RKO (cell line): ENCODE measurements around the gene KRT15.
A peak's percentile ranks its signal among the peaks of the same experiment; 100 is the strongest.
"Not testable (repeated sequence)": the region's sequence is repeated elsewhere in the genome, so short reads cannot be mapped to it uniquely, and the experiment has no call there.

Source experiments
- DNase-seq: peaks from one replicate; pipeline ENCODE4 v3.0.0-alpha.2; 2016; ENCODE audit warnings: low spot score

Gene KRT15

GRCh38 chr17:41544491-41544892 is 25.8 kb upstream of the KRT15 start:
- no peak for DNase-seq

GRCh38 chr17:41542786-41543185 is 24.1 kb upstream of the KRT15 start:
- not testable (repeated sequence) for DNase-seq

- DNase-seq: no peak
Observed at GRCh38 chr17:41542357-41542756, 23.7 kb upstream of the KRT15 start.

- no peak for DNase-seq
Observed at GRCh38 chr17:41540921-41541625, 22.4 kb upstream of the KRT15 start.

GRCh38 chr17:41539979-41540701 is 21.4 kb upstream of the KRT15 start:
- DNase-seq: no peak

- DNase-seq: no peak
Observed at GRCh38 chr17:41539071-41539492, 20.4 kb upstream of the KRT15 start.

GRCh38 chr17:41538565-41538991 is 19.9 kb upstream of the KRT15 start:
- DNase-seq: no peak

- no peak for DNase-seq
Observed at GRCh38 chr17:41537990-41538389, 19.3 kb upstream of the KRT15 start.

- DNase-seq: no peak
Observed at GRCh38 chr17:41537614-41537954, 18.9 kb upstream of the KRT15 start.

- DNase-seq: no peak
Observed at GRCh38 chr17:41536741-41537613, 18.3 kb upstream of the KRT15 start.

GRCh38 chr17:41535764-41536481 is 17.2 kb upstream of the KRT15 start:
- no peak for DNase-seq

- DNase-seq: no peak
Observed at GRCh38 chr17:41534899-41535546, 16.3 kb upstream of the KRT15 start.

GRCh38 chr17:41533613-41534012 is 14.9 kb upstream of the KRT15 start:
- no peak for DNase-seq

GRCh38 chr17:41532947-41533570 is 14.4 kb upstream of the KRT15 start:
- DNase-seq: no peak

- no peak for DNase-seq
Observed at GRCh38 chr17:41531993-41532392, 13.3 kb upstream of the KRT15 start.

- DNase-seq: peak; percentile 68
Observed at GRCh38 chr17:41530062-41531048, 11.7 kb upstream of the KRT15 start.

GRCh38 chr17:41529491-41529915 is 10.8 kb upstream of the KRT15 start:
- no peak for DNase-seq

- DNase-seq: no peak
Observed at GRCh38 chr17:41528959-41529353, 10.3 kb upstream of the KRT15 start.

- no peak for DNase-seq
Observed at GRCh38 chr17:41527063-41528023, 8.7 kb upstream of the KRT15 start.
